SU-DHL-6 (cell line): ENCODE results near the gene NANOS1.

Experiments used
- CTCF ChIP-seq: fragments of 200-600 bp; sonication (generic); IDR thresholded peaks from one replicate; pipeline ENCODE4 v1.5.1; 2017; ENCODE audit warnings: antibody characterized with exemption, mild to moderate bottlenecking, low read length, moderate library complexity; ENCODE audit not compliant: insufficient read depth, poor library complexity, severe bottlenecking
- EZH2phosphoT487 ChIP-seq: fragments of 200-600 bp; sonication (generic), shearing (Covaris generic); conservative IDR thresholded peaks from 2 replicates; pipeline ENCODE4 v1.6.1; 2018; ENCODE audit warnings: mild to moderate bottlenecking, antibody characterized with exemption, low read length, moderate library complexity, mixed read lengths

DNA sequence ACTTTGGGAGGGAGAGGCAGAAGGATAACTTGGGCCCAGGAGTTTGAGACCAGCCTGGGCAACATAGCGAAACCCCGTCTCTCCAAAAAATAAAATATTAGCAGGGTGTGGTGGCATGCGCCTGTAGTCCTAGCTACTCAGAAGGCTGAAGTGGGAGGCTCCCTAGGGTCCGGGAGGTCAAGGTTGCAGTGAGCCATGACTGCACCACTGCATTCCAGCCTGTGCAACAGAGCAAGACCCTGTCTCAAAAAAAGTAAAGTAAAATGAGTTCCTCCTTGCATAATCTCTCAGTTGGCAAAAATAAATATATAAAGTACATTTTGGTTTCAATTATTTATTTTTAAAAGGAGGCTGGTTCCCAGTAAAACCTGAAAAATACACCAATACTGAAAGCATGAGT, 11.8 kb downstream of the NANOS1 start:
- TF ChIP-seq CTCF (no peak), EZH2phosphoT487 (no peak)
